Cardiac muscle cell (in vitro differentiated cells and primary cell): Measurements from ENCODE around the gene GID8. TPM values are rescaled to one million over a fixed set of nuclear protein-coding genes. Genes with fewer than 3 reads are reported as not detected.

ENCODE experiments used
- DNase-seq, 2 donors: peaks; one replicate each; pipeline versions ENCODE4 v3.0.0 to v3.0.0-alpha.2; 2010 to 2017; ENCODE audit warnings: low read depth in 1 of 2, low spot score in 1 of 2
- H3K27ac ChIP-seq: fragments of 200-600 bp; sonication (generic); 2 replicates; pipeline ENCODE4 v1.5.1; 2016
- H3K27me3 ChIP-seq: fragments of 200-600 bp; sonication (generic); 2 replicates; pipeline ENCODE4 v1.6.0; 2016; ENCODE audit warnings: control low read depth
- H3K36me3 ChIP-seq: fragments of 200-600 bp; sonication (generic); 2 replicates; pipeline ENCODE4 v1.5.1; 2016; ENCODE audit warnings: control low read depth
- H3K4me1 ChIP-seq: fragments of 200-600 bp; sonication (generic); 2 replicates; pipeline ENCODE4 v1.8.1; 2017; ENCODE audit warnings: low read depth, mild to moderate bottlenecking, mixed run types
- H3K4me3 ChIP-seq: fragments of 200-600 bp; sonication (generic); 2 replicates; pipeline ENCODE4 v1.5.1; 2016; ENCODE audit warnings: mild to moderate bottlenecking
- H3K9me3 ChIP-seq: fragments of 200-600 bp; sonication (generic); 2 replicates; pipeline ENCODE4 v1.5.1; 2017; ENCODE audit warnings: low read depth, mild to moderate bottlenecking, control low read depth
- polyA plus RNA-seq: library from polyadenylated mRNA; unstranded; fragments of >200 nt; fragmentation: Nextera tagmentation; extraction: Ambion mirVana; gene quantifications from 2 replicates; pipeline ENCODE4 v1.2.1, GENCODE V29; 2016
- total RNA-seq: library from RNA; depleted of rRNA; stranded (reverse); fragments of >200 nt; gene quantifications from 2 replicates; pipeline ENCODE4 v1.2.3, GENCODE V29; 2016
- TF ChIP-seq, protein P1 (sequence below): IDR thresholded peaks from 2 replicates; pipeline ENCODE4 v1.5.1; 2012; ENCODE audit warnings: low read depth, mild to moderate bottlenecking, low read length

Gene GID8
- total and polyA plus RNA-seq, 2 experiments from 2014 or later = 24.5 to 49.5 TPM

DNA sequence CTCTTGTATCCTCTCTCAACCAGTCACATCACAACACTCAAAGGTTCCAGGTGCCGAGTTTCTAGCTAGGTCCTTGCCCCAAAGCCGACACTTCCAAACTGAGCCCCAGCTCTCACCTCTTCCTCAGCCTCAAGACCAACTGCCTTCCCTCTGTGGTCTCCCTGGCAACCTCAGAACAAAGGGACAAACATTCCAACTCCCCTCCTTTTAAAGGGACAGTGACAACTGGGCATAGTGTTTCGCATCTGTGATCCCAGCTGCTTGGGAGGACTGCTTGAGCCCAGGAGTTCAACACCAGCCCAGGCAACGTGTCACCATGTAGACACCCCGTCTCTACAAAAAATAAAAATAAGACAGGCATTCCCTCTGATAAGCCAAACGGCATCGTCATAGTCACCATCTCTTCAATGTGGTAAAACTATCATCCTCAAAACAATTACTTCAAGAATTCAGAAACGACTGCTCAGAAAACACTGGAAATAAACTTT, 22.9 kb upstream of the GID8 start:
- Histone ChIP-seq H3K4me1 (peaks cover 25% of the 10 kb centered on the region), H3K9me3 (no peaks in the 10 kb centered on the region), H3K36me3 (peaks cover 18% of the 10 kb centered on the region), H3K27ac (no peak overlapping the region), H3K27me3 (no peaks in the 10 kb centered on the region), H3K4me3 (no peak overlapping the region)
- peak; percentile 42 to 64 for DNase-seq
- TF ChIP-seq, protein P1, sequence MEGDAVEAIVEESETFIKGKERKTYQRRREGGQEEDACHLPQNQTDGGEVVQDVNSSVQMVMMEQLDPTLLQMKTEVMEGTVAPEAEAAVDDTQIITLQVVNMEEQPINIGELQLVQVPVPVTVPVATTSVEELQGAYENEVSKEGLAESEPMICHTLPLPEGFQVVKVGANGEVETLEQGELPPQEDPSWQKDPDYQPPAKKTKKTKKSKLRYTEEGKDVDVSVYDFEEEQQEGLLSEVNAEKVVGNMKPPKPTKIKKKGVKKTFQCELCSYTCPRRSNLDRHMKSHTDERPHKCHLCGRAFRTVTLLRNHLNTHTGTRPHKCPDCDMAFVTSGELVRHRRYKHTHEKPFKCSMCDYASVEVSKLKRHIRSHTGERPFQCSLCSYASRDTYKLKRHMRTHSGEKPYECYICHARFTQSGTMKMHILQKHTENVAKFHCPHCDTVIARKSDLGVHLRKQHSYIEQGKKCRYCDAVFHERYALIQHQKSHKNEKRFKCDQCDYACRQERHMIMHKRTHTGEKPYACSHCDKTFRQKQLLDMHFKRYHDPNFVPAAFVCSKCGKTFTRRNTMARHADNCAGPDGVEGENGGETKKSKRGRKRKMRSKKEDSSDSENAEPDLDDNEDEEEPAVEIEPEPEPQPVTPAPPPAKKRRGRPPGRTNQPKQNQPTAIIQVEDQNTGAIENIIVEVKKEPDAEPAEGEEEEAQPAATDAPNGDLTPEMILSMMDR = no peak

DNA sequence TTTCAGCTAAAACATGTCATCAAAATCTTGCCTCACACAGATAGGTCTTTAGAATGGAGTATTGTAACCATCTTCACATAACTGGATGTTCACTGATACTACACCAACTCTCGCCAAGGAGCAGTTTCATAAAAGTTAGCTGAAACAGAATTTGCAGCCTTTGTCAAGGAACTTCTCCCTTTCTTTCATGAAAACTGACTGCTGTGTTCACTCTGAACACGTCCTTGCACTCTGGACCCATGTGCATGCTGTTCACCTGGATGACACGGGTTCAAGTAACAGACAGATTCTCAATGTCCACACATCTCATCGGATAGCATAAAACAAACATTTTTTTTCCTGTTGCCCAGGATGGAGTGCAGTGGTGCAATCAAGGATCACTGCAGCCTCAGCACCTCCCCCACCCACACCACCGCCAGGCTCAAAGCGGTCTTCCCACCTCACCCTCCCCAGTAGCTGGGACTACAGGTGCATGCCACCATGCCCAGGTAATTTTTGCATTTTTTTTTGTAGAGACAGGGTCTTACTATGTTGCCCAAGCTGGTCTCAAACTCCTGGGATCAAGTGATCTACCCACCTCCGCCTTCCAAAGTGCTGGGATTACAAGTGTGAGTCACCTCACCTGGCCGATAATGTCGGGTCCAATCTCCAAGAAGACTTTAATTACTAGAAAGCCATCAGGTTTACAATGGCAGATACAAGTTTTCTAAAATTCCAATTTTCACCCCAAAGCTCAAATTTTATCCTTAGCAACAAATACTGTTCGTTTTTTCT, 21.1 kb upstream of the GID8 start:
- H3K36me3 ChIP-seq = peaks cover 7% of the 10 kb centered on the region
- H3K4me1 ChIP-seq = peaks cover 41% of the 10 kb centered on the region
- no peak overlapping the region for H3K4me3 ChIP-seq
- no peaks in the 10 kb centered on the region for H3K9me3 ChIP-seq
- TF ChIP-seq, protein P1 = no peak
- H3K27ac ChIP-seq = no peak overlapping the region
- H3K27me3 ChIP-seq = no peaks in the 10 kb centered on the region
- DNase-seq = no peak

DNA sequence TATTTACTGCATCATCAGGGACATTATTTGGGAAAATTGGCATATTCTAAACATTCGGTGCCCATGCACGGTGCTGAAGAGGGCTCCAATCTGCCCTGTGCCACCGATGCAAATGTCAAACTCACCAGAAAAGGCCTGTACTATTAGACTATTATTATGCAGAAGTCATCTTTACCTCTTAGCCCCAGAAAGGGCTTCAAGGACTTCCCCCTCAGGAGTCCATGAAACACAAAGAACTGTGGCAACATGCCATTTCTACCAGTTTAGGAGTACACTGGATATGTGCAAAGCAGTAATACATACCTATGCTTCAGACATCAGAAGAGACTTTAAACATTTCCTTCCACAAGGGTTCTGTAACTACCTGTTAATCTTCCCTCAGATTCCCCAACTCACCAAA, 20.2 kb upstream of the GID8 start:
- DNase-seq = no peak
- Histone ChIP-seq H3K4me3 (no peak overlapping the region), H3K4me1 (peaks cover 41% of the 10 kb centered on the region), H3K36me3 (peaks cover 4% of the 10 kb centered on the region), H3K27me3 (no peaks in the 10 kb centered on the region), H3K9me3 (no peaks in the 10 kb centered on the region), H3K27ac (no peak overlapping the region)
- TF ChIP-seq, protein P1 = no peak

DNA sequence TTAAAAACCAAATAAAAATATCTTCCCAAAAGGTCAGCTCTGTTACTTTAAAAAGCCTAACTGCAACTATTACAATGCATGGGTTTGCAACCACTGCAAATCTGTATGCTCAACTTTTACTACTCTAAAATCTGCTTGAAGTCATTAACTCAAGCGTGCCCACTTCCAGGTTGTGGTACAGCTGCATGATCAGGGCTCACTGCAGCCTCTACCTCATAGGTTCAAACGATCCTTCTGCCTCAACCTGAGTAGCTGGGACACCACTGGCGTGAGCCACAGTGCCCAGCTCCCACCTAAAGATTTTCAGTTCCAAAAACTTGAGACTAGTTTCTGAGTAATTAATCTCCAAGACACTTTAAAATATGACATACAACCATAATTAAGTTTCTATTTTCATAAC, 19.8 kb upstream of the GID8 start:
- no peak for DNase-seq
- no peak overlapping the region for H3K27ac ChIP-seq
- H3K36me3 ChIP-seq = peaks cover 4% of the 10 kb centered on the region
- TF ChIP-seq, protein P1 = no peak
- H3K4me1 ChIP-seq = peaks cover 41% of the 10 kb centered on the region
- H3K4me3 ChIP-seq = no peak overlapping the region
- H3K27me3 ChIP-seq = no peaks in the 10 kb centered on the region
- H3K9me3 ChIP-seq = no peaks in the 10 kb centered on the region

DNA sequence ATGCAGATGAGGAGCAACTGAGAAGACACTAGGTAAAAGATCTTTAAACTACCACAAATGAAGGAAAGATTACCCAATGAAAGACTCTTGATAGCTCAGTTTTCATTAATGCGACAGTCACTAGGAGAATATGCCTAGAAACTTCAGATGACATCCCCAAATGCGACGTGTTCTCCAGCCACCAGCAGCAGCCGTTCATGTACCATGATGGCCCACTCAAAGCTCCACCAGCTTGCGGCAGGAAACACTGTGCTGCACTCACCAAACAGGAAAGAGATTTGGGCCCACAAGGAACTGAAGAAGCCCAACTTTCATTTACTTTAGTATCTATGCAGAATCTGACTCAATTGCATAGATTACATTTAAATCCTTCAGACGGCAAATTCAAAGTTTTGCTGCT, 19.1 kb upstream of the GID8 start:
- Histone ChIP-seq H3K27ac (no peak overlapping the region), H3K27me3 (no peaks in the 10 kb centered on the region), H3K36me3 (peaks cover 1% of the 10 kb centered on the region), H3K4me3 (no peak overlapping the region), H3K4me1 (peaks cover 38% of the 10 kb centered on the region), H3K9me3 (no peaks in the 10 kb centered on the region)
- TF ChIP-seq, protein P1 = no peak
- no peak for DNase-seq
